Activated T-helper 2 cell treated with anti-CD3 and anti-CD28 coated beads, Interferon-gamma antibody, Interleukin-2, Interleukin-4, amounts not matched to agents 10 μg/mL and 5 μg/mL and 100 μg/mL, durations not matched to agents 14 hours and 24 hours and 36 hours (primary cell): ENCODE measurements around the gene NUDCD3. TPM values are rescaled to one million over a fixed set of nuclear protein-coding genes. Genes with fewer than 3 reads are reported as not detected.

Experiments used
- total RNA-seq: library from RNA; stranded (reverse); gene quantifications from 2 replicates; pipeline ENCODE4 v1.2.3, GENCODE V29; 2022

NUDCD3 gene
- total RNA-seq, 1 donor from 2014 or later: 86.8 TPM

Other genes starting within 250 kb of the NUDCD3 start
- 1.9 and 2.1 TPM in 2 replicates for gene CAMK2B, start 165.1 kb downstream of the NUDCD3 start, total RNA-seq
- not detected in 2 replicates for gene NPC1L1, start 50.7 kb upstream of the NUDCD3 start, total RNA-seq
- gene DDX56, start 83.2 kb upstream of the NUDCD3 start, total RNA-seq: 131 and 135 TPM in 2 replicates
- 70.3 and 75.1 TPM in 2 replicates for gene TMED4, start 91.6 kb upstream of the NUDCD3 start, total RNA-seq
- 105 and 109 TPM in 2 replicates for gene OGDH, start 116.0 kb upstream of the NUDCD3 start, total RNA-seq